OCI-LY7 (cell line): Measurements from ENCODE around the gene CTXN3.
"Not testable (repeated sequence)": the region's sequence is repeated elsewhere in the genome, so short reads cannot be mapped to it uniquely, and the experiment has no call there.

Source experiments
- CTCF ChIP-seq: fragments of 200-600 bp; sonication (generic); conservative IDR thresholded peaks from 2 replicates; pipeline ENCODE4 v1.5.1; 2014; ENCODE audit warnings: mild to moderate bottlenecking, antibody characterized with exemption, low read length, moderate library complexity, mixed read lengths
- EZH2phosphoT487 ChIP-seq: fragments of 200-600 bp; sonication (generic); IDR thresholded peaks from 2 replicates; pipeline ENCODE4 v1.6.1; 2018; ENCODE audit warnings: low read depth, borderline replicate concordance, mild to moderate bottlenecking, mixed run types, antibody characterized with exemption, low read length, moderate library complexity, mixed read lengths

GRCh38 chr5:127679691-127680330 is 30.9 kb downstream of the CTXN3 start:
- not testable (repeated sequence) for TF ChIP-seq CTCF, EZH2phosphoT487
